Measurements from ENCODE around the gene ABCA7. TPM values are rescaled to one million over a fixed set of nuclear protein-coding genes. Genes with fewer than 3 reads are reported as not detected.

ABCA7 gene
- total and polyA plus RNA-seq, 2 of the 13 experiments (the other 11 are each of a cell fraction or from before 2014, with no cell fraction given), result 4.4 to 32.4 TPM

- TF ChIP-seq LRRFIP1 (CRISPR knock-in tag; conservative IDR thresholded peaks at IDR 0.05), result no peak
- TF ChIP-seq ZNF761 (CRISPR knock-in tag; conservative IDR thresholded peaks at IDR 0.05), result peak; percentile 87; the same call in 1 of the 2 replicates
- TF ChIP-seq AHDC1 (CRISPR knock-in tag; IDR thresholded peaks at IDR 0.05; ENCODE audit: borderline replicate concordance), result no peak
- TF ChIP-seq HIC2 (CRISPR knock-in tag; IDR thresholded peaks at IDR 0.05; ENCODE audit: low read depth), result no peak
- no peak for TF ChIP-seq ZNF282 (IDR thresholded peaks at IDR 0.05; ENCODE audit: partially characterized antibody)
- no peak for TF ChIP-seq DNMT3B (CRISPR knock-in tag; conservative IDR thresholded peaks at IDR 0.05)
- no peak for TF ChIP-seq TEF (CRISPR knock-in tag; IDR thresholded peaks at IDR 0.05)
- peak; percentile 95 for TF ChIP-seq TGIF2 (CRISPR knock-in tag; IDR thresholded peaks at IDR 0.05)
- no peak for TF ChIP-seq GPN1 (CRISPR knock-in tag; IDR thresholded peaks at IDR 0.05; ENCODE audit: borderline replicate concordance)
- TF ChIP-seq ZNF850 (CRISPR knock-in tag; conservative IDR thresholded peaks at IDR 0.05), result no peak
- peak; percentile 95 for TF ChIP-seq MXD1 (CRISPR knock-in tag; IDR thresholded peaks at IDR 0.05)
- TF ChIP-seq ARID5B (CRISPR knock-in tag; IDR thresholded peaks at IDR 0.05), result no peak; the same call in 1 of the 2 replicates
- peak; percentile 70 for TF ChIP-seq HDAC2 (CRISPR knock-in tag; IDR thresholded peaks at IDR 0.05)
Measured at GRCh38 chr19:1050989-1051788, 11.3 kb downstream of the ABCA7 start (continued).

Measured in HepG2 (cell line).